Esophagus muscularis mucosa (tissue), 3 donors: ENCODE data around the gene NUBP2.

Source experiments
- CTCF ChIP-seq, 3 experiments: fragments of 200-600 bp in 2 of 3; fragments of 450-650 bp in 1 of 3; sonication (generic) in 2 of 3; IDR thresholded peaks; one replicate each; pipeline ENCODE4 v1.5.1; 2017 to 2019; ENCODE audit warnings: antibody characterized with exemption in 3 of 3, mild to moderate bottlenecking in 2 of 3, moderate library complexity in 1 of 3
- POLR2A ChIP-seq: fragments of 450-650 bp; IDR thresholded peaks from one replicate; pipeline ENCODE4 v1.6.1; 2017; ENCODE audit warnings: antibody characterized with exemption, moderate library complexity, mild to moderate bottlenecking, low read depth
- POLR2AphosphoS5 ChIP-seq, 2 donors: sonication (generic); formaldehyde crosslinking; IDR thresholded peaks; one replicate each; pipeline ENCODE4 v1.6.1; 2017; ENCODE audit warnings: antibody characterized with exemption in 2 of 2

- TF ChIP-seq POLR2AphosphoS5 (IDR thresholded peaks at IDR 0.05) (no peak), POLR2A (no peak), CTCF (IDR thresholded peaks at IDR 0.05) (no peak)
Measured at GRCh38 chr16:1760911-1761310, 21.8 kb upstream of the NUBP2 start.
